NB4 (cell line): ENCODE results near the gene SH3RF2.

ENCODE experiments used
- CTCF ChIP-seq: IDR thresholded peaks from one replicate; pipeline ENCODE4 v1.5.1; 2012; ENCODE audit warnings: low read depth, low read length
- MAX ChIP-seq: IDR thresholded peaks from 2 replicates; pipeline ENCODE4 v1.6.1; 2011; ENCODE audit warnings: low read depth, low read length
- POLR2A ChIP-seq: IDR thresholded peaks from 2 replicates; pipeline ENCODE4 v1.6.1; 2011; ENCODE audit warnings: mild to moderate bottlenecking; ENCODE audit not compliant: insufficient read length; ENCODE audit errors: extremely low read depth

- TF ChIP-seq CTCF (no peak), POLR2A (no peak), MAX (no peak)
Measured at GRCh38 chr5:145919413-145919812, 17.0 kb upstream of the SH3RF2 start.
